ENCODE measurements around the gene NCOA7.

Gene NCOA7, protein sequence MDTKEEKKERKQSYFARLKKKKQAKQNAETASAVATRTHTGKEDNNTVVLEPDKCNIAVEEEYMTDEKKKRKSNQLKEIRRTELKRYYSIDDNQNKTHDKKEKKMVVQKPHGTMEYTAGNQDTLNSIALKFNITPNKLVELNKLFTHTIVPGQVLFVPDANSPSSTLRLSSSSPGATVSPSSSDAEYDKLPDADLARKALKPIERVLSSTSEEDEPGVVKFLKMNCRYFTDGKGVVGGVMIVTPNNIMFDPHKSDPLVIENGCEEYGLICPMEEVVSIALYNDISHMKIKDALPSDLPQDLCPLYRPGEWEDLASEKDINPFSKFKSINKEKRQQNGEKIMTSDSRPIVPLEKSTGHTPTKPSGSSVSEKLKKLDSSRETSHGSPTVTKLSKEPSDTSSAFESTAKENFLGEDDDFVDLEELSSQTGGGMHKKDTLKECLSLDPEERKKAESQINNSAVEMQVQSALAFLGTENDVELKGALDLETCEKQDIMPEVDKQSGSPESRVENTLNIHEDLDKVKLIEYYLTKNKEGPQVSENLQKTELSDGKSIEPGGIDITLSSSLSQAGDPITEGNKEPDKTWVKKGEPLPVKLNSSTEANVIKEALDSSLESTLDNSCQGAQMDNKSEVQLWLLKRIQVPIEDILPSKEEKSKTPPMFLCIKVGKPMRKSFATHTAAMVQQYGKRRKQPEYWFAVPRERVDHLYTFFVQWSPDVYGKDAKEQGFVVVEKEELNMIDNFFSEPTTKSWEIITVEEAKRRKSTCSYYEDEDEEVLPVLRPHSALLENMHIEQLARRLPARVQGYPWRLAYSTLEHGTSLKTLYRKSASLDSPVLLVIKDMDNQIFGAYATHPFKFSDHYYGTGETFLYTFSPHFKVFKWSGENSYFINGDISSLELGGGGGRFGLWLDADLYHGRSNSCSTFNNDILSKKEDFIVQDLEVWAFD

DNA sequence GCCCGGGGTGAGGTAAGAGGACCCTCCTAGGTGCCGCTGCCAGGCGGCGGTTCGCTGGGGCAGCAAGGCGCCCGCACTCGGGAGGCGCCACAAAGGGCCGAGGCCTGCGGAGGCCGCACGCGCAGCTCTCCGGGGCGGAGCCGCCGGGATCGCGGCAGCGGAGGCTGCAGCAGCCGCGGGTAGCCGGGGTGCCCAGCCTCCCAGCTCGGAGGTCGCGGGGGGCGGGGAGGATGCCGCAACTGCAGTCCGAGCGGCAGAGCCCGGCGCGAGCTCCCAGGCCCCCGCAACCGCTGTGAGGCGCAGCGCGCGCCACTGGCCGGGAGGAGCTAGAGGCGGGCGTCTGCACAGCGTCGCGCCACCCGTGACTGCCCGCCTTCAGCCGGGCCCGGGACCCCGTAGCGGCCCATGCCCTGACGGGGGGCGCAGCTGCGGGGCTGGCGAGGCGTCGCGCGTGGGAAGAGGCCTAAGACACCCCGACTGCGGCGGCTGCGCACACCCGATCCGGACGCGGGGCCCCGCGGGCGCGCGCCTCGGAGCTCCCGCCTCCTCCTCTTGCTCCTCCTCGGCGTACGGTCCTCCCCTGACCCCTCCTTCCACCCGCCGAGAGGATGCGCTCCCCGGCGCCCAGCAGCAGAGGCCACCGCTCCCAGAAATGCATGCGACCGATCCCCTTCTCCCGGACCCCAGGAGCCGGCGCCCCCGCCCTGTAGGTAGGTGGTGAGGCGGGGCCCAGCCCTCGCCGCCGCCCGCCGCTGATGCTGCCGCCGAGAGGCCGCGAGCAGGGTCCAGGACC lies at the start of gene NCOA7:
NCOA7 (plus strand) TSS at position 603 of the 793 bp plus-strand sequence. CDS start 24,395 bp downstream, outside the sequence.
- Mint-ChIP-seq H3K9me3 (no peaks in the 10 kb centered on the region), H3K36me3 (ENCODE audit: low read depth) (peaks cover 17% of the 10 kb centered on the region), H3K4me1 (peaks cover 62% of the 10 kb centered on the region), H3K27ac (peak within 1 kb of the TSS; percentile 92), H3K27me3 (no peaks in the 10 kb centered on the region), H3K4me3 (peak within 1 kb of the TSS; percentile 93)
- DNase-seq (peak; percentile 80), ATAC-seq (peak; percentile 77)

DNA sequence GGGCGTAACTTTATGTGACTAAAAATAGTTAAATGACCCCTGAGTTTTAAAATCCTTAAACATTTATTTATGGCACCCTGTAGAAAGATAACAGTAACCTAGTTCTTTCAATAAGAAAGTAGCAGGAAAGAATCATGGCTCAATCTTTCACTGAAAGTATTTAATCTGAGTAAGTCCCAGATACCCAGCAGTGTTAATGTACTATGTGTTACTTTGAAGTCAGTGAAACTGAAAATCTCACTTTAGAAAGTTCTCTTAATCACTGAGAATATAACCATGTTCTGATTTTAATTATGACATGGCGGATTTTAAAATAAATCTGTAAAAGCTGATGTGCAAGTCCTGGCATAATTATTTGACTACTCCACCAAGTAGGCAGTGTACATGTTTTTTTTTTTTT lies 49.4 kb upstream of the NCOA7 start:
- H3K27me3 Mint-ChIP-seq = peaks cover 46% of the 10 kb centered on the region
- no peak overlapping the region for H3K27ac Mint-ChIP-seq
- DNase-seq = no peak
- H3K4me3 Mint-ChIP-seq = no peak overlapping the region
- peaks cover 5% of the 10 kb centered on the region for H3K4me1 Mint-ChIP-seq
- H3K9me3 Mint-ChIP-seq = no peaks in the 10 kb centered on the region
- H3K36me3 Mint-ChIP-seq (ENCODE audit: low read depth) = no peaks in the 10 kb centered on the region
- ATAC-seq = no peak

DNA sequence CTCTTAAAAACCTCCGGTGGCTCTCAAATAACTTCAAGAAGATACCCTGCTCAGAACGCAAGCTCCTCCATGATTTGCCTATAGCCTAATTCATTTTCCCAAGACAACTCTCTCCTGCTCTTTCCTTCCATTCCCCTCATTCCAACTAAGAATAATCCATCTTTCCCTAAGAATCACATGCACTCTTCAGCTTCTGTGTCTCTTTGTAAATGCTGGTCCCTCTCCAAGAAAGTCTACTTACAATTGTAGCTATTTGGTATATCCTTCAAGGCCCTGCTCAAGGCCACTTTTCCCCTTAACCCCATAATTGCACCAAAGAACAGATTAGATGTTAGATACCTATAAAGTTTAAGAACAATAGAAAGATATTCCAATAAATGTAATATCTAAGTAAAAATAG lies 48.7 kb upstream of the NCOA7 start:
- Mint-ChIP-seq H3K9me3 (no peaks in the 10 kb centered on the region), H3K36me3 (ENCODE audit: low read depth) (no peaks in the 10 kb centered on the region), H3K27me3 (peaks cover 50% of the 10 kb centered on the region), H3K27ac (no peak overlapping the region), H3K4me3 (no peak overlapping the region), H3K4me1 (peaks cover 11% of the 10 kb centered on the region)
- DNase-seq = no peak
- no peak for ATAC-seq

DNA sequence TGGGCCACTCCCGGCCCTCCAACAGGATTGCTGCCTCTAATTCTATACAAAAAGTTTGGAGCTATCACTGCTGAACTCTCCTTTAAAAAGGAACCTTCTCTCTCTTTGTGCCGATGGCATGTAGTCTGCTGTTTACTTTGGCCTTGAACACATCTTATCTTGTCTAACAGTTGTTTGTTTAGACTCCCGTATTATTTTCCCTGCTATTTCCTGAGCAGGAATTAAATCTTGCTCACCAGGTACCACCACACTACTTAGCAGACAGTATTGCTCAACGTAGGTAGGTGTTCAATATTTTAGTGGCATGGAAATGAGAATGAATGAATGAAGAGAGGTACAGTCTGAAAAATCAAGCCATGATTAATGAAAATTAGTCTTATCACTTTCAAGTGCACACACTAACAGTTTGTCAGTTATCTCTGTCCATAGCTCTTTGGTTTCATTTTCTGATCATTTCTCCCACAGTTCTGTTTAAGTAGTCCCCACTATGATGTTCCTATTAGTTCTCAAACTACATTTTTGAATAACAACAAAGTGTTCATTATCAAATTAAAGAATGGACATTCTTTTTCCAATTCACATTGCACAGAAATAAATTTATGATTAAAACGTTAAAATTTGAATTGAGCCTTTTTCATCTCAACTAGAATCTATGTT lies 48.2 kb upstream of the NCOA7 start:
- Mint-ChIP-seq H3K36me3 (ENCODE audit: low read depth) (no peaks in the 10 kb centered on the region), H3K9me3 (no peaks in the 10 kb centered on the region), H3K4me3 (no peak overlapping the region)

DNA sequence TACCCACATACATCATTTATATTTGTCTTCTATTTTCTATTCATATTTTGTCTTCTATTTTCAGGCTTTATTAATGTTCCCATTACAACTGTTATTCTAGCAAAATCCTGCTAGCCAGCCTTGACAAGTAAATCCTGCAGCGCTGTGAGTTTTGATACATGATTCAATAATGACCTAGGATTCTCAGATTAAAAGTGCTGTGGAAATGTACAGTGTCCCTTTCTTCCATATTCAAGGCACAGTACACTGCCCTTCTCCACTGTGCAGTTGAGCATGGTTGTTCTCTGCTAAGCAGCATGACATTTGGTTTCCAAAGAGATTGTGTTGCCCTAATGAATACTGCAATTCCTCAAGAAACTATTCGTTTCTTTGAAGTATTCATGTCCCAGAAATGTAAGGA lies 47.2 kb upstream of the NCOA7 start:
- ATAC-seq (no peak), DNase-seq (no peak)
- Mint-ChIP-seq H3K4me3 (no peak overlapping the region), H3K36me3 (ENCODE audit: low read depth) (no peaks in the 10 kb centered on the region), H3K27ac (no peak overlapping the region), H3K4me1 (peaks cover 21% of the 10 kb centered on the region), H3K27me3 (peaks cover 50% of the 10 kb centered on the region), H3K9me3 (no peaks in the 10 kb centered on the region)

More for the DNA sequence above, 48.2 kb upstream of the NCOA7 start:
- ATAC-seq (no peak), DNase-seq (no peak)
- Mint-ChIP-seq H3K4me1 (peaks cover 16% of the 10 kb centered on the region), H3K27ac (no peak overlapping the region), H3K27me3 (peaks cover 47% of the 10 kb centered on the region)

DNA sequence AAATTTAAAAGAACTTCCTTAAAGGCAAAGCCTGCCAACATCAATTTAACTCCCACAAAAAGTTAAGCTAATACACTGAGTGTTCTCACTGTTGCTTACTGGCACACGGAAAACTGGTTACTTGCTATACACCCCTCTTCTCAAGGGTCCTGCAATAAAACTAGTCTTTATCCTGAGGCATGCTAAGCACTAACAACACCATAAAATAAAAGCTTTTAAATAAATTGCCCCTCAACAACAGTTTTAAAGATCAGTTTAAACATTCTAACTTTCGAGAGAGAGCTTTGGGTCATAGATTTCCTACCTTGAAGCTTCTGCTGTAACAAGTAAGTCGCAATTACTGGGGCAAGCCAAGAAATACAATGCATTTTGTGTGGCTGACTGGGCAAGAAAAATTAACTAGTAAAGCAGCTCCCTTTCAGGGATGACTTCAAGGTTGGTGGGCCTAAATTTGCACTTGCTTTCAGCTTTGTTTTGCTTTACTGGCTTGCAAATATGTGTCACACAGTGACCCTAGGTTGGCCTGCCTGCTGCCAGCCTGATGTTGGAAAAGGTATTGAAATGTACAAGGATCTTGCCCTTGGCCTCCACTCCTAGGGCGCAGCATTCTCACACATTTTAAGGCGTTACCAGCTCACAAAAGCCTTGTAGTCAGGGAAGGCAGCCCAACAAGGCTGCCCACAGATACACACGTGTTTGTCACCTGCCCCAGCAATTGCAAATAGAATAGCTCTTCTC lies 45.3 kb upstream of the NCOA7 start:
- DNase-seq (no peak), ATAC-seq (no peak)
- Mint-ChIP-seq H3K4me3 (no peak overlapping the region), H3K4me1 (peaks cover 34% of the 10 kb centered on the region), H3K36me3 (ENCODE audit: low read depth) (no peaks in the 10 kb centered on the region), H3K27me3 (peaks cover 56% of the 10 kb centered on the region), H3K27ac (no peak overlapping the region), H3K9me3 (no peaks in the 10 kb centered on the region)

DNA sequence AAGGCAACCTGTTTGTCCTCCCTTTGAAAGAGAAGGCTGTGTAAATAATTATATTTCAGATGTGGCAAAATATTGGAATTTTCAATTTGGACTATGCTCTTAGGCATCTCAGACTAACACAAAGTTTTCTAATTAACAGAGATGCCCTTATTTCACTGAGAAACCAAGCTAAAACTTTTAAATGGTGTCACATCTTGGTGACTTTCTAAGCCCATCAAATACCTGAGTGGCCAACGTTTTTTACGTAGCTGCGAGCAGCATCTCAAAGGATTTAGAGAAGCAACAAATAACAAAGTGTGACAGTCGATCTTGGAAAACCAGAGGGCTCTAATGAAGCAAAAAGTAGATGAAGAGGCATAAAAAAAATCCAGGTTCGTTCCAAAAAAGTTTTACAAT lies 44.7 kb upstream of the NCOA7 start:
- ATAC-seq = no peak
- peaks cover 60% of the 10 kb centered on the region for H3K27me3 Mint-ChIP-seq
- DNase-seq = no peak
- peaks cover 37% of the 10 kb centered on the region for H3K4me1 Mint-ChIP-seq
- H3K27ac Mint-ChIP-seq = no peak overlapping the region
- peak overlapping the region; percentile 85 for H3K4me3 Mint-ChIP-seq
- H3K9me3 Mint-ChIP-seq = no peaks in the 10 kb centered on the region
- no peaks in the 10 kb centered on the region for H3K36me3 Mint-ChIP-seq (ENCODE audit: low read depth)

DNA sequence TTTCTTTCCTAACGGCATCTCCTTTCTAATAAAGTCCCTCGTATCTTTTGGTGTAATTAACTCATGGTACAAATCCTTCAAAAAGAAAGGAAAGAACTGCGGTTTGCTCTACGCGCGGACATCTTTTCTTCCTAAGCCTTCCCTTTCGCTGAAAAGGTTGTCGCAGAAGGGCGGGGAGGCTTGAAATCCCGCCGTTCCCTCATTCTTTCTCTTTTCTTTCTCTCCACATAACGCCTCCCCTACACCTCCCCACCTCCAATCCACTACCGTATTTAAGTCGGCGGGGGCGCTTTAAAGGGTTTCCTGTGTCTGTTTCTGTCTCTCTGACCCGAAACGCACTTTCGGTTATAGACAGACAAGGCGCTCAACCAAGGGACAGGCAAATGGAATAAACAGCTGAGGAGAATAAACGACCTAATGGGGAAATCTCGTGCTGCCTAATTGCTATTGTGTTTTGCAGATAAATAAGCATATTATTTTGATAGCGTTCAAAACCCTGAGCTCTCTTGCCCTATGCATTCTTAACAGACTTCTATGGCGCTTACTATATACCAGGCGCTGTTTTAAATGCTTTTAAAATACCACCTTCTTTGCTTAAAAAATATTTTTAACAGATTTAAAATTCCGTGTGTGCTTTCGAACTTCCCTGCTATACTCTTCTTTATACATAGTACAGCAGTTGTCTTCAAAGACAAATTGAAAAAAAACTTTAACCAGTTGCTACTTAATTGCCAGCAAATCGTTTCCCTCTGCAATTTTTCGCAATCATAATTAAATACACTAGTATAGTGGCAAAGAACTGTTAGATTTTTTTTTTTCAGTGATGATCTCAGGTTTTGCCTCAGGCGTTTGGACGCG lies 43.8 kb upstream of the NCOA7 start:
- Mint-ChIP-seq H3K27ac (no peak overlapping the region), H3K27me3 (peaks cover 68% of the 10 kb centered on the region), H3K4me3 (peak overlapping the region; percentile 85), H3K4me1 (peaks cover 41% of the 10 kb centered on the region), H3K36me3 (ENCODE audit: low read depth) (no peaks in the 10 kb centered on the region), H3K9me3 (no peaks in the 10 kb centered on the region)
- DNase-seq = peak; percentile 63
- ATAC-seq = peak; percentile 78

DNA sequence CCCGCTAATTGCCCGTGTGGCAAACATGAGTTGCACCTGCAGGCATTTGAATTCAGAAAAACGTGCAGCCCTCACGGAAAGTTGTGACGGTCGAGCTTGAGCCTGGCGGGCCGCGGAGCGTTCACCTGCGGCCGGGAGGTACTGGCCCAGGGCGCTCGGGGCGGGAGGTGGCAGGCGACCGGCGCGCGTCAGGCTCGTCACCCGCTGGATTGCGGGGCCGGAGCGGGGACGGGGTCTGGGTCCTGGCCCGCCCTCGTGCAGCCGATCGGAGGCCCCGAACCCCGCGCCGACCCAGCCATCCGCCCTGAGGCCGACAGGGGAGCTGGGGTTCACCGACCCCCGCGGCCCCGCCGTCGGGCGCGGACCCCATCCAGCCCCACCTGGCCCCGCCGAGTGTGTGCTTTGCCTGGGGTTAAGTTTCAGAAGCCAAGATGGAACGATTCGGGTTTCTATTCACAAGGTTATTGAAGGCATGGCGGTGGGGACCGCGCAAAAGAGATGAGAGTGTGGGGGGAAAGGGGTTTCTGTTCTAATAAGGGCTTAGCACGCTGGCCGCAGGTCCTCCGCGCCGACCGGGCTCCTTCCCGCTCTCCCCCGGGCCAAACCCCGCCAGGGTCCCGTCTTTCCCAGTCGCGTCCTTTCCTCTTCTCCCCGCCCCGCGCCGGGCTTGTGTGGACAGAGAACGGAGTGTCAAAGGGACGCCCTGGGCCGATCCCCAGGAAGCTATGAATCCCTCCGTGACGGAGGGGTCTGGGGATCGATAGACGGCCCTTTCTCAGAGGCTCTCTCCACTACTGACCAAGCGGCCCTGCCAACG lies 43.0 kb upstream of the NCOA7 start:
- peak overlapping the region; percentile 31 for H3K27ac Mint-ChIP-seq
- H3K36me3 Mint-ChIP-seq (ENCODE audit: low read depth) = no peaks in the 10 kb centered on the region
- ATAC-seq = no peak
- peak overlapping the region; percentile 85 for H3K4me3 Mint-ChIP-seq
- DNase-seq = peak; percentile 26
- no peaks in the 10 kb centered on the region for H3K9me3 Mint-ChIP-seq
- H3K4me1 Mint-ChIP-seq = peaks cover 41% of the 10 kb centered on the region
- H3K27me3 Mint-ChIP-seq = peaks cover 67% of the 10 kb centered on the region

DNA sequence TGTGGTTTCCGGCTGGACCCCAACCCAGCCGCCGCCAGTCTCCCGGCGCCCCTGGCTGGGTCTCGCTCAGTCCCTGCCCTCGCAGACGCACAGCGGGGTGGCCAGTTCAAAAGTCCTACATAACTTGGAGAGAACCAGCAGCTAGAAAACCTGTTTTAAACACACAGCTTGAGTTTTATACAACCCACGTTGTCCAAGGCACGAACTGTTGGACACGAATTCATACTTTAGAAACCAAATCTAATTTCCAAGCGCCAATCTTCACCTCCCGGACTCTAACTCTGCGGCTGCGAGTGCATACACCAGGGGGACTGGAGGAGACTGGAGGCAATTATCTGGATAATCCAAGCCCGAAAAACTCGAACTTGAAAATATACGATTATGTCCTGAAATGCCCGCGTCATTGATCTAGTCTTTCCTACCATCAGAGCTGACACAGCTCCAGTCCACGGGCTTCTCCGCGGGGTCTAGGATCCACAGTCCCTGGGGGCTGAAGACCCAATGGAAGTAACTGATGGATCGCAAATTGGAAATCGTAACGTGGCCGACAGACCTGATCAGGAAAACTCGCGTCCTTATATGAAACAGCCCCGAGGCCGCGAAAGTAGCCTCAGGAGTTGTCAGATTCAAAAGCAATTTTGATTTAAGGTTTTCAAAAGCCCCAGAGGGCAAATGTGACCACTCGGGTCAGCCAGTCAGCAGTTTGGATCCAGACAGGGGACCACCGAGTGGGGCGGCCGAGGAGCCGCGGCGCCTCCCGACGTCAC lies 42.2 kb upstream of the NCOA7 start:
- DNase-seq (peak; percentile 17), ATAC-seq (peak; percentile 1)
- Mint-ChIP-seq H3K4me1 (peaks cover 41% of the 10 kb centered on the region), H3K9me3 (no peaks in the 10 kb centered on the region), H3K36me3 (ENCODE audit: low read depth) (no peaks in the 10 kb centered on the region), H3K27me3 (peaks cover 69% of the 10 kb centered on the region), H3K4me3 (peak overlapping the region; percentile 78), H3K27ac (peak overlapping the region; percentile 31)

DNA sequence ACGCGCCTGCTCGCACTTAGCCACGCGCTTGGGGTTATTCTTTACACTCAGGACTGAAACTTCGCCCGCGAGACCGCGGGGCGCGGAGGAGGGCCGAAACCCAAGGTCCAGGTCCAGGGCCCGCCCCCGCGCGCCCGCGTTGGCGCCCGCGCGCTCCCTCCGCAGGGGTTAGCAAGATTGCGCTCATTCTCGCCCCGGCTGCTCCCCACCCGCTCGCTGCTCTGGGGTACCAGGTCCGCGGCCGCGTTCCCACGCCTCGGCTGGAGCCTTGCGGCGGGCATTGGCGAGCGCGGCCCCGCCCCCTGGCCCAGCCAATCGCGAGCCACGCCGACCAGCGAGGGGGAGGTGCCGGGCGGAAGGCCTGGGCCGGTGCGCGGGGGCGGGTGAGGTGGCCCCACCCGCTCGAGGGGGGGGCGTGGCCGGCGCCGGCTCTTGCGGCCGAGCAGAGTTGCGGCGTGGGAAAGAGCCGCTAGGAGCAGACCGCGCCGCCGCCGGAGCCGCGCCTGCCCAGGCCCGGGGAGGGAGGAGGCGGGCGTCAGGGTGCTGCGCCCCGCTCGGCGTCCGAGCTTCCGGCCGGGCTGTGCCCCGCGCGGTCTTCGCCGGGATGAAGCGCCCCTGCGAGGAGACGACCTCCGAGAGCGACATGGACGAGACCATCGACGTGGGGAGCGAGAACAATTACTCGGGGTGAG lies 41.4 kb upstream of the NCOA7 start, which contains the start of gene HEY2:
HEY2 (plus strand) TSS at position 460 of the 692 bp plus-strand sequence; CDS start at position 605, 145 bp downstream.
- Mint-ChIP-seq H3K27ac (peak within 1 kb of the TSS; percentile 76), H3K4me1 (peaks cover 41% of the 10 kb centered on the region), H3K36me3 (ENCODE audit: low read depth) (no peaks in the 10 kb centered on the region), H3K27me3 (peaks cover 63% of the 10 kb centered on the region), H3K4me3 (peak within 1 kb of the TSS; percentile 83), H3K9me3 (no peaks in the 10 kb centered on the region)
- peak; percentile 78 for ATAC-seq
- DNase-seq = peak; percentile 88
